Osteoblast (primary cell): ENCODE results near the gene SUPV3L1. TPM values are rescaled to one million over a fixed set of nuclear protein-coding genes. Genes with fewer than 3 reads are reported as not detected.

ENCODE experiments used
- DNase-seq: peaks from one replicate; pipeline ENCODE4 v3.0.0; 2011; ENCODE audit warnings: low spot score, mixed read lengths; ENCODE audit not compliant: insufficient read length; ENCODE audit errors: missing footprints
- H2AFZ ChIP-seq: 2 replicates; pipeline ENCODE4 v1.6.0; 2011; ENCODE audit warnings: mild to moderate bottlenecking, low read length
- H3K27ac ChIP-seq: 2 replicates; pipeline ENCODE4 v1.5.1; 2011; ENCODE audit warnings: mild to moderate bottlenecking, low read depth, low read length, moderate library complexity
- H3K27me3 ChIP-seq: 2 replicates; pipeline ENCODE4 v1.6.0; 2012; ENCODE audit warnings: mild to moderate bottlenecking, control low read depth, inconsistent platforms, low read length, moderate library complexity; ENCODE audit not compliant: insufficient read depth
- H3K36me3 ChIP-seq: 2 replicates; pipeline ENCODE4 v1.5.1; 2011; ENCODE audit warnings: mild to moderate bottlenecking, low read length, control low read depth, moderate library complexity; ENCODE audit not compliant: insufficient read depth
- H3K4me1 ChIP-seq: 2 replicates; pipeline ENCODE4 v1.5.1; 2011; ENCODE audit warnings: mild to moderate bottlenecking, low read length, control low read depth, moderate library complexity; ENCODE audit not compliant: insufficient read depth
- H3K4me2 ChIP-seq: 2 replicates; pipeline ENCODE4 v1.6.0; 2011; ENCODE audit warnings: mild to moderate bottlenecking, low read length; ENCODE audit not compliant: insufficient read depth
- H3K4me3 ChIP-seq: fragments of 200-600 bp; sonication (generic); 3 replicates; pipeline ENCODE4 v1.5.1; 2012; ENCODE audit warnings: mild to moderate bottlenecking, low read length, inconsistent platforms; ENCODE audit not compliant: insufficient read depth
- H3K79me2 ChIP-seq: 2 replicates; pipeline ENCODE4 v1.6.0; 2012; ENCODE audit warnings: mild to moderate bottlenecking, low read length, control low read depth, inconsistent platforms; ENCODE audit not compliant: insufficient read depth
- H3K9me3 ChIP-seq: 2 replicates; pipeline ENCODE4 v1.5.1; 2011; ENCODE audit warnings: low read depth, low read length, control low read depth
- H4K20me1 ChIP-seq: 2 replicates; pipeline ENCODE4 v1.6.0; 2012; ENCODE audit warnings: mild to moderate bottlenecking, low read length, control low read depth; ENCODE audit not compliant: insufficient read depth
- CTCF ChIP-seq: IDR thresholded peaks from 2 replicates; pipeline ENCODE4 v1.5.1; 2011; ENCODE audit warnings: mild to moderate bottlenecking, low read depth, low read length, moderate library complexity; ENCODE audit errors: extremely low read depth
- total RNA-seq: library from RNA; depleted of rRNA; stranded (reverse); fragments of >200 nt; gene quantifications from 2 replicates; pipeline ENCODE4 v1.2.3, GENCODE V29; 2012

SUPV3L1 gene
- total RNA-seq, 1 donor, result 34.7 TPM

- Histone ChIP-seq H3K27ac (no peak overlapping the region), H3K79me2 (no peaks in the 10 kb centered on the region), H3K9me3 (no peaks in the 10 kb centered on the region), H2AFZ (no peak overlapping the region), H3K4me3 (no peak overlapping the region), H3K36me3 (no peaks in the 10 kb centered on the region), H4K20me1 (no peaks in the 10 kb centered on the region), H3K4me2 (no peak overlapping the region), H3K27me3 (no peaks in the 10 kb centered on the region), H3K4me1 (peaks cover 6% of the 10 kb centered on the region)
- TF ChIP-seq CTCF, result no peak
- no peak for DNase-seq
These were observed 34.7 kb downstream of the SUPV3L1 start for GRCh38 chr10:69214666-69215131.

- no peak for TF ChIP-seq CTCF
- peak overlapping the region; percentile 23 for H3K4me3 ChIP-seq
- no peaks in the 10 kb centered on the region for H4K20me1 ChIP-seq
- no peaks in the 10 kb centered on the region for H3K9me3 ChIP-seq
- no peaks in the 10 kb centered on the region for H3K79me2 ChIP-seq
- H3K27me3 ChIP-seq, result no peaks in the 10 kb centered on the region
- H3K27ac ChIP-seq, result no peak overlapping the region
- H3K36me3 ChIP-seq, result no peaks in the 10 kb centered on the region
- DNase-seq, result no peak
- H3K4me2 ChIP-seq, result peak overlapping the region; percentile 23
- peak overlapping the region; percentile 36 for H2AFZ ChIP-seq
- peaks cover 6% of the 10 kb centered on the region for H3K4me1 ChIP-seq
These were observed 35.6 kb downstream of the SUPV3L1 start for GRCh38 chr10:69215405-69216171.

- no peak overlapping the region for H2AFZ ChIP-seq
- H3K9me3 ChIP-seq, result no peaks in the 10 kb centered on the region
- no peaks in the 10 kb centered on the region for H3K36me3 ChIP-seq
- H3K27ac ChIP-seq, result no peak overlapping the region
- TF ChIP-seq CTCF, result no peak
- DNase-seq, result no peak
- H4K20me1 ChIP-seq, result no peaks in the 10 kb centered on the region
- no peaks in the 10 kb centered on the region for H3K79me2 ChIP-seq
- H3K4me3 ChIP-seq, result no peak overlapping the region
- no peak overlapping the region for H3K4me2 ChIP-seq
- no peaks in the 10 kb centered on the region for H3K27me3 ChIP-seq
- H3K4me1 ChIP-seq, result peaks cover 6% of the 10 kb centered on the region
These were observed 36.6 kb downstream of the SUPV3L1 start for GRCh38 chr10:69216577-69217118.

- Histone ChIP-seq H3K27me3 (no peaks in the 10 kb centered on the region), H3K79me2 (no peaks in the 10 kb centered on the region), H2AFZ (no peak overlapping the region), H3K27ac (no peak overlapping the region), H3K9me3 (no peaks in the 10 kb centered on the region), H3K36me3 (no peaks in the 10 kb centered on the region), H4K20me1 (no peaks in the 10 kb centered on the region), H3K4me3 (no peak overlapping the region), H3K4me2 (no peak overlapping the region), H3K4me1 (peaks cover 7% of the 10 kb centered on the region)
- TF ChIP-seq CTCF, result no peak
- peak; percentile 83 for DNase-seq
These were observed 37.2 kb downstream of the SUPV3L1 start for GRCh38 chr10:69217119-69217754.
